ENCODE results near the gene VILL.
"Not testable (repeated sequence)": the region's sequence is repeated elsewhere in the genome, so short reads cannot be mapped to it uniquely, and the experiment has no call there.

Gene VILL

DNA sequence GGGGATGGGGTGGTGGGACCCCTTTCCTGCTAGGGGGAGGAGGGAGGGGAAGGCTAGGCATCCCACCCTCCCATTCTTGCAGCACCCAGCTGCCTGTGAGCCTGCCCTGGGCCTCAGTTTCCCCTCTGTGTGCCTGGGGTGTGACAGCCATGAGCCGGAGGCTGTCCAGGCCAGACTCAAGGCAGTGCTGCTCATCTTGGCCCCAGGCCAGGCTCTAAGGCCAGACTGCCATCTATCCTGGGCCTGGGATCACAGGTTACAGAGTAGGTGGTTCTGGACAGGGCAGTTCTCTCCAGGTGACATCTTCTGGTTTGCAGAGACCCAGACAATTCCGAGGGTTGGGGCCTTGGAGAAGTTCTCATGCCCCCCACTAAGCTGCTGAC is 3.3 kb upstream of the VILL start:
- DNase-seq, result no peak

DNA sequence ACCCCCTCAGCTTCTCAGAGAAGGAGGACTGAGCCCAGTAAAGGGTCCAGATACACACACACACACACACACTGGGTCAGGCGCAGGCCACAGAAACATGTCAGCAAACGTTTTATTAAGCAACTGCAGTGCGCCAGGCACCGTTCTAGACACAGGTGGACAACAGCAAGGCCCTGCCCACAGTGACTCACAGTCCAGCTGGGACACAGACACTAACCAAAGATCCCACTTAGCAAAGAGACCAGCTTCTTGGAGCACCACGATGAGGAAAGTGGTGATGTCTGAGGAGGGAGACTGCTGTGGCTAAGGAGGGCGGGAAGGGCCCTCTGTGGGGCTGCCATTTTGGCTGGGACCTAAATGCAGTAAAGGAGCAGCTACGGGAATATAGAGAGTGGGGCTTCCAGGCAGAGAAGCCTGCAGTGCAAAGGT is 2.8 kb upstream of the VILL start:
- no peak for DNase-seq

GRCh38 chr3:37988376-37988775 is 2.2 kb upstream of the VILL start:
- not testable (repeated sequence) for DNase-seq

DNA sequence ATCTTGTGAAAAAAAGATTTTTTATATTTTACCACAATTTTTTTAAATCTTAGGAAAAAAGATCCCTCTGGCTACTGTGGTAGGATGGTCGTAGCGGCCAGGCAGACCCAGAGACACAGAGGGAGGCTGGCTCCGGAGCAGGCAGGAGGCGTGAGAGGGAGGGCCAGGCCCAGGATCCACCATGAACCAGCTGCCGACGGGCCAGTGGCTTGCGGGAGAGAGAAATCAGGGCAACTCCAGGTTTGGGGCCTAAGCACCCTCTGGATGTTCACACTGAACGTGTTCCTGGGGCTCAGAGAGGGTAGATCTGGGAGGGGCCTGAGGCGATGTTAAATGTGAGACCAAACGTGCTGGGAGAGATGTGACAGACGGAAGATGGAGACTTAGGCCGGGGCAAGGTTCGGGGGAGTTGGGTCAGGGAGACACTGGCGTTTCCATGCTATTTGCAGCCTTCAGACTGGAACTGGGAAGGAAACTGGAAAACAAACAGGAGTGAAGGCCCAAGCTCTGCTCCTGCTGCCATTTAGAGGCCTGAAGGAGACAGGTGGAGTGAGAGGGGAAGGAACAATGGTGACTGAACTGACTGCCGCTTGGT is 1.6 kb upstream of the VILL start:
- no peak for DNase-seq

DNA sequence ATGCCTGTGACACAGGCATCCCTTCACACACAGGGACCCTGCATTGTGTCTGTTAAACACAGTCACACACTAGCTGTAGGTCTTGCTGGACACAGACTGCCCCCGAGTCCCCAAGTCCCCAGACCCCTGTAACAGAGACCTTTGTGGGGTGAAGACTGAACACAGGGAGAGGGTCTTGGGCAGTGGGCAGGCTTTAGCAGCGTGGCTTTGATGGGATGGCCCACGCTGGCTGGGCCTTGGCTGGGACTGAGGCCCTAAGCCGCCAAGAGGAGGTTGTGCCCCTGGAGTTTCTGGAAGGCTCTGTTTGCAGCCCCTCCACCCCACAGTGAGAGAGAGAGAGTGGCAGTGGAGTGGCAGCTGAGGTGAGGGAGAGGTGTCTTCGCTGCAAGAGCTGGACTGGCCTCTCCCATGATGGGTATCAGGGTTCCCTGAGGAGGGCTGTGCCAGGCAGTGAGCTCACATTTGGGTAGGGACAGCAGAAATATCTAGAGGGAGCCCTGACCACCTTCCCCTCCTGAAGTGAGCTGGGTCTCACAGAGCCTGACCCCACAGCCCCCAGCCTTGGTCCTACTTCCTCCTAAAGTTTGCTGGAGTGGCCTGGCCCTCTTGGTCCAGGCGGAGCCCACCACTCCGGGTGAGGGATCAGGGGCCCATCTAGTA is 635 bp upstream of the VILL start:
- no peak for DNase-seq

DNA sequence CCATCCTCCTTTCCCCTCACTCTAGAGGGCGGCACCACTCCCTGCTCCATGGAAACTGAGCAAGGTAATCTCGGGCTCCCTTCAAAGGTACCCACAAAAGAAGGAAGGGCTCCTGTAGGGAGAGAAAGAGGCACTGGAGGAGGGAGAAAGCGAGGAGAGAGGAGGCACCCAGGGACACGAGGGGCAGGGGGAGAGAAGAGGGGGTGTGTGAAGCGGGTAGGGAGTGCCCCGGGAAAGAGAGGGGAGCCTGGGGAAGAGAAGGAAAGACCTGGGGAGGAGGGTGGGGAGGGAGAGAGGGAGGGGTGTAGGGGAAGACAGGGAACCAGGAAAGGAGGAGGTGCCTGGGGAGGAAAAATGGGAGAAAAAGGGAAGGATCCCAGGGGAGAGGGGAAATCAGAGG is 523 bp downstream of the VILL start:
- no peak for DNase-seq

- no peak for DNase-seq
These were observed 1.2 kb downstream of the VILL start for GRCh38 chr3:37991823-37992222.

GRCh38 chr3:37992271-37993066 is 1.9 kb downstream of the VILL start:
- no peak for DNase-seq

DNA sequence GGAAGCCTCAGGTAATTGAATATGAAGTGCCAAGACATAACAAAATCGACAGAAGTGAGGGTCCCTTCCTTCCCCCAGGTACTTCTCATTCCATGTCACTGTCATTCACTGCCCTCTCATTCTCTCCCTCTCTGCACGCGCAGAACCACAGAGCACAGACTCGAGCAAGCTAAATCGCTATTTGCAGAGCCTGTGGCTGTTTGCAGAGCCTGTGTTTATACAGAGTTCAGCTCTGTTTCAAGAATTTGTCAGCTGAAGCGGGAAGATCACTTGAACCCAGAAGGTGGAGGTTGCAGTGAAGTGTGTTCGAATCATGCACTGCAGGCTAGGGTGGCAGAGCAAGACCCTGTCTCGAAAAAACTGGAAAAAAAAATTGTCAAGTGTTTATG is 2.5 kb downstream of the VILL start:
- no peak for DNase-seq

DNA sequence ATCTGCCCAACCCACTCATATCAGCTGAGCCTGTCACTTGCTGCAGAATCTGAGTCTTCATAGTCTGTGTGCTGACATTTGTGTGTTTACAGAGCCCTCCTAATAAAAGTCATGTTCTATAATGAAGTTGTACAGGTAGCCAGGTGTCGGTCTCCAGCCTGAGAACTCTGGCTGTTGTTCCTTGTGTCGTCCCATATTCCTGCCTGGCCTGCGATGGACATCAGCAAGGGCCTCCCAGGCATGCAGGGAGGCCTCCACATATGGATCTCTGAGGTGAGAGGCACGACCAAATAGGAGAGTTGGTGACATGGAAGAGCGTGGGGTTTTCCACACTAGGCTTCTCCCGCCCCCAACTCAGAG is 2.9 kb downstream of the VILL start:
- DNase-seq, result no peak

DNA sequence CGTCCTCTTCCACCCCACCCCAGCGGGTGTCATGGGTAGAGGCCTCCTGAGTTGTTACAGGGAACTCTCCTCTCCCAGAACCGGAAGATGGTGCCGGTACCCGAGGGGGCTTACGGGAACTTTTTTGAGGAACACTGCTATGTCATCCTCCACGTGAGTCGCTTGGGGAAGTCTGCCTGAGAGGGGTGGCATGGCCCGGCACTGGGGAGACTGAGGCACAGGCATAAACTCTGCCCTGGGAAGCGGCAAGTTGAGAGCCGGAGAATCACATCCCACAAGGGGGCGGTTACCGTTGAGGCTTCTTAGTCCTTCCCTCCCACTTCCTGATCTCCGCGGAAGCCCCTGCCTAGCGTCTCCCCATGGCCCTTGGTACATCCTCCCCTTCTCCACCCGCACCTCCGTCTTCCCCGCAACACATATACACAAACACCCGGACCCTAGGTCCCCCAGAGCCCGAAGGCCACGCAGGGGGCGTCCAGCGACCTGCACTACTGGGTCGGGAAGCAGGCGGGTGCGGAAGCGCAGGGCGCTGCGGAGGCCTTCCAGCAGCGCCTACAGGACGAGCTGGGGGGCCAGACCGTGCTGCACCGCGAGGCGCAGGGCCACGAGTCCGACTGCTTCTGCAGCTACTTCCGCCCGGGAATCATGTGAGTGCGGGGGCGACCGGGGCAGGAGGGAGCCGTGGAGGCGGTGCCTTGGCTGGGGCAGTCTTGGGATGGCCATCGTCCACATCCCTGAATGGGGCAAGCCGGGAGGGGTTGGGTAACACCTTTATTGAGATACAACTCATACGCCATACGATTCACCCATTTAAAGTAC is 3.4 kb downstream of the VILL start:
- no peak for DNase-seq

GRCh38 chr3:37994639-37994972 is 4.0 kb downstream of the VILL start:
- no peak for DNase-seq

DNA sequence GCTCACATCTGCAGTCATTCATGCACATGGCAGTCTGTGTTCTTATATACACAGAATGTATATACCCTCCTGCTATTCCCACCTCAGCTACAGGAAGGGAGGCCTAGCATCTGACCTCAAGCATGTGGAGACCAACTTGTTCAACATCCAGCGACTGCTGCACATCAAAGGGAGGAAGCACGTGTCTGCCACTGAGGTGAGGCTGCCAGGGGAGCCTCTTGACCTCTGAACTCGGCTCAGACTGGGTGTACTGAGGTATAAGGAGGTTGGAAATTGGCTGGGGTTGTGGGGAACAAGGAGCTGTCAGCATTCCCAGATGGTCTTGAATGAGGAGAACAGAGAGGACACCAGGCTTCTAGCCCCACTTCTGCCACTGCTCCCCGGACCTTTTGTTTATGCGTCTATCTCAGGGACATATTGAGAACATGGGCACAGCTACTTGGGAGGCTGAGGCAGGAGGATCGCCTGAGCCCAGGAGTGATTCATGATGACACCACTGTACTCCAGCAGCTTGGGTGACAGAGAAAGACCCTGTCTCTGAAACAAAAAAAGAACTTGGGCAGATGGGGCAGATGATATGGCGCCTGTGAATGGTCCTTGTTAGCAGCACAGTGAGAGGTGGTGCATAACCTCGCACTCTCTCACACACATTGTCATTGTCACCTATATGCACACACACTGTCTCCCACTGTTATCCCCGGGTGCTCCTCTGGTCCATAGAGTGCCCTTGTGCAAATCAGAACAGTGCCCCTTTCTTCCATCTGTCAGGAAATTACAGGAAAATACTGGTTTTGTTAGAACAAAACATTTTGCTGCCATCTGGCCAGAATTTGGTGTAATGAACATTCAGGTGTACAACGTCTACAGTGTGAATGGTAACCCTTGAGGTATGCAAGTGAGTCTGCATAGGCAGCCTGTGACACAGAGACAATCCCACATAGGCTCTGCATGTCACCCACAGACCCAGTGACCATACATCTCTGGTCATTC is 5.4 kb downstream of the VILL start:
- DNase-seq, result no peak

GRCh38 chr3:37996785-37997301 is 6.3 kb downstream of the VILL start:
- DNase-seq, result peak; percentile 33

- no peak for DNase-seq
These were observed 6.8 kb downstream of the VILL start for GRCh38 chr3:37997342-37997741.

DNA sequence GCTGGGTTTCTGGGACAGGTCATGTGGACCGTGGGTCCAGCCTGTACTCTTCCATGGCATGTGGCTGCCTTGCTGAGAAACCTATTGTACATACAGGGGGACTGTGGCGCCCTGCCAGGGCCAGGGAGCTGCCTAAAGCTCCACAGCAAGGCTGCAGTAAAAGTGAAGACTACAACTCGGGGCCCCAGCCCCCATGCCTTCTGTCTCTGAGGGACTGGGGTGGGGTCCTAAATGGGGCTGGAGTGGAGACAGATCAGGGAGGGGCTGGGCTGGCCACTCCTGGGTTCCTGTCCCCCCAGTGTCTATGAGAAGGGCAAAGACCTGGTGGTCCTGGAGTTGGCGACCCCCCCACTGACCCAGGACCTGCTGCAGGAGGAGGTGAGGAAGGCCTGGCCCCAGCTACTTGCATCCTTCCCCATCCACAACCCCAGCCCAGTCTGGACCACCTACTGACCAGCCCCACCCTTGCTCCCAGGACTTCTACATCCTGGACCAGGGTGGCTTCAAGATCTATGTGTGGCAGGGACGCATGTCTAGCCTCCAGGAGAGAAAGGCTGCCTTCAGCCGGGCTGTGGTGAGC is 7.3 kb downstream of the VILL start:
- no peak for DNase-seq

DNA sequence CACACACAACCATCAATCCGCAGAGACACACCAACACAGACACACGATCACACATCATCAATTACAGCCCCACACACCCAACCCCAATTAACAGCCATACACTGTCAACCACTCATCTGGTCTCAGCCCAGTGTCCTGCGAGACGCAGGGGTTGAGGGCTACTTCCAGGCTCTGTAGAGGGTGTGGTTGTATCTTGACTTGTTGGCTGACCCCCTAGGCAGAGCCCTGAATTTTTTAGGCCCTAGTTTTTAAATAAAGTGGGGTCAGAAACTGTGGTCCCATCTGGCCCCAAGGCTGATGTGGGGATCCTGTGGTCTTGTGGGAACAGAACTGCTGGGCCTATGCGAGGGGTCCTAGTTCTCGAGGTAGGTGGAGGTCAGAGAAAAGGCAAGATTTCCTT is 9.2 kb downstream of the VILL start:
- DNase-seq, result no peak

GRCh38 chr3:38000242-38000916 is 9.8 kb downstream of the VILL start:
- no peak for DNase-seq

- DNase-seq, result no peak
These were observed 10.4 kb downstream of the VILL start for GRCh38 chr3:38000965-38001455.

- no peak for DNase-seq
These were observed 11.0 kb downstream of the VILL start for GRCh38 chr3:38001456-38002081.
